H9 (cell line): ENCODE data around the gene KANSL1. TPM values are rescaled to one million over a fixed set of nuclear protein-coding genes. Genes with fewer than 3 reads are reported as not detected.
A peak's percentile ranks its signal among the peaks of the same experiment; 100 is the strongest.

ENCODE experiments used
- DNase-seq: peaks from one replicate; pipeline ENCODE4 v3.0.0-alpha.2; 2017
- H2AFZ ChIP-seq: one replicate; pipeline ENCODE4 v1.6.1; 2013; ENCODE audit warnings: mild to moderate bottlenecking, low read length, control low read depth, moderate library complexity
- H2AK5ac ChIP-seq: 2 replicates; pipeline ENCODE4 v1.6.1; 2013; ENCODE audit warnings: low read length, control low read depth, mixed read lengths; ENCODE audit not compliant: insufficient read length
- H2BK120ac ChIP-seq: one replicate; pipeline ENCODE4 v1.6.1; 2013; ENCODE audit warnings: low read depth, mild to moderate bottlenecking, low read length, control low read depth, inconsistent platforms; ENCODE audit not compliant: poor library complexity, severe bottlenecking
- H2BK12ac ChIP-seq: 2 replicates; pipeline ENCODE4 v1.6.1; 2013; ENCODE audit warnings: low read length, control low read depth, mixed read lengths, low read depth; ENCODE audit not compliant: insufficient read length
- H2BK15ac ChIP-seq: 2 replicates; pipeline ENCODE4 v1.6.1; 2013; ENCODE audit warnings: low read depth, low read length, control low read depth
- H2BK20ac ChIP-seq: one replicate; pipeline ENCODE4 v1.6.1; 2013; ENCODE audit warnings: low read depth, mild to moderate bottlenecking, low read length, control low read depth, inconsistent platforms; ENCODE audit not compliant: poor library complexity, severe bottlenecking
- H2BK5ac ChIP-seq: 2 replicates; pipeline ENCODE4 v1.6.1; 2013; ENCODE audit warnings: low read length, control low read depth, mixed read lengths; ENCODE audit not compliant: insufficient read length
- H3K14ac ChIP-seq: 2 replicates; pipeline ENCODE4 v1.6.1; 2013; ENCODE audit warnings: low read length, control low read depth; ENCODE audit not compliant: insufficient read depth
- H3K18ac ChIP-seq: 2 replicates; pipeline ENCODE4 v1.6.1; 2013; ENCODE audit warnings: low read depth, mild to moderate bottlenecking, mixed read lengths, low read length, control low read depth; ENCODE audit not compliant: insufficient read length
- H3K23ac ChIP-seq: 2 replicates; pipeline ENCODE4 v1.6.1; 2013; ENCODE audit warnings: low read length, control low read depth, mixed read lengths, low read depth; ENCODE audit not compliant: insufficient read length
- H3K23me2 ChIP-seq: 2 replicates; pipeline ENCODE4 v1.6.1; 2013; ENCODE audit warnings: low read depth, mild to moderate bottlenecking, mixed read lengths, low read length, control low read depth; ENCODE audit not compliant: insufficient read length, poor library complexity, severe bottlenecking
- H3K27ac ChIP-seq: 2 replicates; pipeline ENCODE4 v1.5.1; 2013; ENCODE audit warnings: low read length, control low read depth, mixed read lengths, low read depth; ENCODE audit not compliant: insufficient read length
- H3K27me3 ChIP-seq: 2 replicates; pipeline ENCODE4 v1.6.1; 2013; ENCODE audit warnings: low read length, control low read depth, inconsistent platforms; ENCODE audit not compliant: insufficient read depth
- H3K4ac ChIP-seq: 2 replicates; pipeline ENCODE4 v1.6.1; 2013; ENCODE audit warnings: low read depth, mild to moderate bottlenecking, control low read depth, inconsistent platforms, low read length, moderate library complexity
- H3K4me1 ChIP-seq: 2 replicates; pipeline ENCODE4 v1.6.1; 2013; ENCODE audit warnings: low read length, control low read depth, inconsistent platforms; ENCODE audit not compliant: insufficient read depth
- H3K4me2 ChIP-seq: 2 replicates; pipeline ENCODE4 v1.6.1; 2013; ENCODE audit warnings: low read length, control low read depth, mixed read lengths; ENCODE audit not compliant: insufficient read length, insufficient read depth
- H3K56ac ChIP-seq: 2 replicates; pipeline ENCODE4 v1.6.1; 2013; ENCODE audit warnings: low read depth, mild to moderate bottlenecking, mixed read lengths, low read length, control low read depth; ENCODE audit not compliant: insufficient read length
- H3K79me1 ChIP-seq: 2 replicates; pipeline ENCODE4 v1.6.1; 2013; ENCODE audit warnings: low read depth, mild to moderate bottlenecking, moderate library complexity, low read length, control low read depth, inconsistent platforms; ENCODE audit not compliant: insufficient read depth, poor library complexity, severe bottlenecking
- H3K79me2 ChIP-seq: 2 replicates; pipeline ENCODE4 v1.6.1; 2013; ENCODE audit warnings: low read length, control low read depth, inconsistent platforms; ENCODE audit not compliant: insufficient read depth
- H3K9ac ChIP-seq: 2 replicates; pipeline ENCODE4 v1.6.1; 2013; ENCODE audit warnings: low read length, control low read depth, mixed read lengths; ENCODE audit not compliant: insufficient read length; ENCODE audit errors: extremely low read depth
- H3K9me3 ChIP-seq: one replicate; pipeline ENCODE4 v1.6.1; 2013; ENCODE audit warnings: low read depth, low read length, inconsistent platforms; ENCODE audit not compliant: control insufficient read depth
- H3T11ph ChIP-seq: one replicate; pipeline ENCODE4 v1.6.1; 2013; ENCODE audit warnings: mild to moderate bottlenecking, low read length, control low read depth, inconsistent platforms
- H4K20me1 ChIP-seq: one replicate; pipeline ENCODE4 v1.6.1; 2013; ENCODE audit not compliant: control insufficient read depth, insufficient read length, insufficient read depth
- H4K5ac ChIP-seq: 2 replicates; pipeline ENCODE4 v1.6.1; 2013; ENCODE audit warnings: low read depth, mild to moderate bottlenecking, mixed read lengths, low read length, control low read depth; ENCODE audit not compliant: insufficient read length
- H4K8ac ChIP-seq: replicated peaks from 2 replicates; pipeline ENCODE4 v1.6.1; 2013; ENCODE audit warnings: low read length, control low read depth, mixed read lengths, low read depth; ENCODE audit not compliant: insufficient read length
- H4K91ac ChIP-seq: 2 replicates; pipeline ENCODE4 v1.6.1; 2013; ENCODE audit warnings: low read depth, mild to moderate bottlenecking, moderate library complexity, mixed read lengths, low read length, control low read depth; ENCODE audit not compliant: insufficient read length
- H3K27ac Mint-ChIP-seq, 3 experiments: 2 replicates in 2 of 3; 3 replicates in 1 of 3; pipeline ENCODE4 v1.8.0; 2020 to 2021; ENCODE audit warnings: mixed read lengths in 3 of 3, mild to moderate bottlenecking in 1 of 3, moderate library complexity in 1 of 3
- H3K27me3 Mint-ChIP-seq: 2 replicates; pipeline ENCODE4 v1.8.0; 2021; ENCODE audit warnings: low read depth, mild to moderate bottlenecking, moderate library complexity, mixed read lengths
- H3K36me3 Mint-ChIP-seq, 3 experiments: 2 replicates in 2 of 3; 3 replicates in 1 of 3; pipeline ENCODE4 v1.8.0; 2020 to 2021; ENCODE audit warnings: low read depth in 3 of 3, mixed read lengths in 3 of 3; ENCODE audit not compliant: insufficient read depth in 1 of 3
- H3K4me1 Mint-ChIP-seq, 2 experiments: 2 replicates each; pipeline ENCODE4 v1.8.0; 2020; ENCODE audit warnings: mixed read lengths in 2 of 2
- H3K4me3 Mint-ChIP-seq, 2 experiments: 2 replicates in 1 of 2; 3 replicates in 1 of 2; pipeline ENCODE4 v1.8.0; 2020 to 2021; ENCODE audit warnings: mild to moderate bottlenecking in 2 of 2, mixed read lengths in 2 of 2, moderate library complexity in 1 of 2
- H3K9me3 Mint-ChIP-seq, 2 experiments: 2 replicates in 1 of 2; 3 replicates in 1 of 2; pipeline ENCODE4 v1.8.0; 2020; ENCODE audit warnings: mild to moderate bottlenecking in 2 of 2, mixed read lengths in 2 of 2, moderate library complexity in 1 of 2
- CTCF ChIP-seq: fragments of 200-600 bp; sonication (generic); conservative IDR thresholded peaks from 3 replicates; pipeline ENCODE4 v1.8.0; 2021; ENCODE audit warnings: antibody characterized with exemption, mild to moderate bottlenecking
- WGBS: extraction: QIAGEN DNeasy Blood & Tissue Kit; methylation state at CpG from one replicate; pipeline ENCODE4 v1.1.7; 2013; ENCODE audit warnings: missing lambda C conversion rate, low lambda C conversion rate, mixed read lengths; ENCODE audit not compliant: insufficient read length; ENCODE audit errors: extremely low coverage; 5-methylcytosine and 5-hydroxymethylcytosine counted together
- total RNA-seq: library from RNA; stranded (reverse); gene quantifications from 2 replicates; pipeline ENCODE4 v1.2.1, GENCODE V29; 2021

KANSL1 gene
- total RNA-seq, 1 experiment from 2014 or later, result 114 TPM

GRCh38 chr17:46046957-46047356 is 146.3 kb downstream of the KANSL1 start:
- no peak overlapping the region for H3K23ac ChIP-seq
- H3K27me3 ChIP-seq, result no peaks in the 10 kb centered on the region
- peaks cover 13 to 18% of the 10 kb centered on the region in 2 experiments for H3K4me1 Mint-ChIP-seq
- H2BK5ac ChIP-seq, result no peak overlapping the region
- H2BK20ac ChIP-seq, result no peak overlapping the region
- no peak overlapping the region for H4K8ac ChIP-seq
- no peak overlapping the region for H3K4ac ChIP-seq
- H3K9me3 Mint-ChIP-seq, result no peaks in the 10 kb centered on the region
- no peak overlapping the region for H4K91ac ChIP-seq
- H3T11ph ChIP-seq, result no peak overlapping the region
- no peak overlapping the region for H4K5ac ChIP-seq
- H2BK120ac ChIP-seq, result no peak overlapping the region
- H3K23me2 ChIP-seq, result no peaks in the 10 kb centered on the region
- no peaks in the 10 kb centered on the region for H3K79me1 ChIP-seq
- no peaks in the 10 kb centered on the region for H3K27me3 Mint-ChIP-seq
- no peaks in the 10 kb centered on the region for H4K20me1 ChIP-seq
- no peak overlapping the region for H3K4me3 Mint-ChIP-seq
- no peak overlapping the region for H3K27ac ChIP-seq
- no peak overlapping the region for H3K14ac ChIP-seq
- no peak overlapping the region for H2BK15ac ChIP-seq
- H3K9ac ChIP-seq, result no peak overlapping the region
- H3K79me2 ChIP-seq, result no peaks in the 10 kb centered on the region
- H3K4me1 ChIP-seq, result no peaks in the 10 kb centered on the region
- no peak overlapping the region for H3K4me2 ChIP-seq
- no peak overlapping the region for H2AK5ac ChIP-seq
- H2BK12ac ChIP-seq, result no peak overlapping the region
- no peak for DNase-seq
- no CpG with 5 or more reads among the region's 1 CpG for WGBS
- H3K27ac Mint-ChIP-seq, result no peak overlapping the region; a peak in 1 of 7 replicates
- peak; percentile 21; the same call in 2 of the 3 replicates for TF ChIP-seq CTCF
- H3K36me3 Mint-ChIP-seq, result peaks cover 39 to 83% (median 79%) of the 10 kb centered on the region in 3 experiments; a peak in 6 of 7 replicates
- H3K18ac ChIP-seq, result no peak overlapping the region
- no peak overlapping the region for H3K56ac ChIP-seq
- H3K9me3 ChIP-seq, result no peaks in the 10 kb centered on the region
- no peak overlapping the region for H2AFZ ChIP-seq
